Panc1 (cell line): ENCODE measurements around the gene GALNTL6. TPM values are rescaled to one million over a fixed set of nuclear protein-coding genes. Genes with fewer than 3 reads are reported as not detected.

Experiments used
- ATAC-seq: fragments of 200-7000 bp; cut with Tn5 transposase; 2 replicates; pipeline ENCODE4 v1.9.1; 2020; ENCODE audit warnings: mild to moderate bottlenecking, moderate library complexity
- BruUV-seq: library from RNA; stranded (reverse); fragments of 400-500 nt; replicated peaks from 2 replicates; lab custom pipeline; 2021; lab: Mats Ljungman, UMichigan
- CTCF ChIA-PET: fragments of 300-600 bp; sonication (Branson Sonifier 250); formaldehyde crosslinking; loops from one replicate; lab custom pipeline; 2022; ENCODE audit warnings: antibody characterized with exemption; lab: Charles Lee
- POLR2A ChIA-PET: fragments of 300-600 bp; sonication (Branson Sonifier 250); formaldehyde crosslinking; loops from one replicate; lab custom pipeline; 2022; ENCODE audit warnings: antibody characterized with exemption; lab: Charles Lee
- DNase-seq: peaks from one replicate; pipeline ENCODE4 v3.0.0-alpha.2; 2010; ENCODE audit warnings: low read depth, low spot score
- H3K27ac ChIP-seq: 2 replicates; pipeline ENCODE4 v1.5.1; 2011; ENCODE audit warnings: mild to moderate bottlenecking, low read length, inconsistent platforms
- H3K27me3 ChIP-seq: fragments of 200-500 bp; sonication (Bioruptor generic); 2 replicates; pipeline ENCODE4 v1.6.0; 2014; ENCODE audit warnings: low read length, inconsistent platforms; ENCODE audit not compliant: control insufficient read depth, insufficient read depth
- H3K36me3 ChIP-seq: fragments of 200-500 bp; sonication (Bioruptor generic); 2 replicates; pipeline ENCODE4 v1.5.1; 2014; ENCODE audit warnings: inconsistent platforms, mild to moderate bottlenecking, low read length, moderate library complexity; ENCODE audit not compliant: control insufficient read depth, insufficient read depth
- H3K4me1 ChIP-seq: 2 replicates; pipeline ENCODE4 v1.5.1; 2011; ENCODE audit warnings: inconsistent platforms, mild to moderate bottlenecking, low read length, moderate library complexity; ENCODE audit not compliant: control insufficient read depth, insufficient read depth
- H3K4me3 ChIP-seq, 2 experiments: 2 replicates each; pipeline ENCODE4 v1.5.1; 2011 to 2012; ENCODE audit warnings: low read depth in 2 of 2, low read length in 2 of 2, mild to moderate bottlenecking in 2 of 2, inconsistent platforms in 1 of 2, moderate library complexity in 1 of 2
- H3K9me3 ChIP-seq: fragments of 200-500 bp; sonication (Bioruptor generic); 2 replicates; pipeline ENCODE4 v1.5.1; 2014; ENCODE audit warnings: low read depth, mild to moderate bottlenecking, inconsistent platforms, low read length, moderate library complexity; ENCODE audit not compliant: control insufficient read depth, insufficient read depth
- POLR2AphosphoS5 ChIP-seq: IDR thresholded peaks from 2 replicates; pipeline ENCODE4 v1.6.1; 2012; ENCODE audit warnings: mild to moderate bottlenecking, low read depth, low read length, moderate library complexity
- SIN3A ChIP-seq: IDR thresholded peaks from 2 replicates; pipeline ENCODE4 v1.6.1; 2012; ENCODE audit warnings: low read depth, mild to moderate bottlenecking, low read length, moderate library complexity, borderline replicate concordance; ENCODE audit not compliant: insufficient read depth
- TCF7L2 ChIP-seq: IDR thresholded peaks from 2 replicates; pipeline ENCODE4 v1.6.1; 2011; ENCODE audit warnings: mild to moderate bottlenecking, low read depth, low read length, inconsistent platforms
- in situ Hi-C: cut with HindIII; loops from 2 replicates; pipeline ENCODE4 v1.10.0; 2016; ENCODE audit warnings: low sequenced_read_pairs, low pct_unique_long_range_greater_than_20kb
- intact Hi-C: fragments of 100-400 bp; cut with micrococcal nuclease; formaldehyde crosslinking; loops from one replicate; pipeline ENCODE4 v1.10.0; 2022; ENCODE audit not compliant: unreplicated experiment
- total RNA-seq: library from RNA; stranded (reverse); gene quantifications from one replicate; pipeline ENCODE4 v1.2.1, GENCODE V29; 2021; ENCODE audit not compliant: unreplicated experiment
- TF ChIP-seq, protein P1 (sequence below), 2 experiments: IDR thresholded peaks; 2 replicates each; pipeline ENCODE4 v1.6.1; 2011 to 2012; ENCODE audit warnings: low read depth in 2 of 2, control low read depth in 1 of 2, low read length in 1 of 2, mild to moderate bottlenecking in 1 of 2, moderate library complexity in 1 of 2; ENCODE audit not compliant: insufficient read depth in 1 of 2
- TF ChIP-seq, protein P2 (sequence below): fragments of 450-650 bp; IDR thresholded peaks from 2 replicates; pipeline ENCODE4 v1.5.1; 2017; ENCODE audit warnings: mild to moderate bottlenecking

The GALNTL6 gene
- total RNA-seq, 1 experiment from 2014 or later, result not detected

GRCh38 chr4:172497321-172497720, 684.1 kb downstream of the GALNTL6 start:
- Histone ChIP-seq H3K27me3 (no peaks in the 10 kb centered on the region), H3K36me3 (no peaks in the 10 kb centered on the region), H3K9me3 (no peaks in the 10 kb centered on the region), H3K27ac (no peak overlapping the region), H3K4me3 (no peak overlapping the region), H3K4me1 (no peaks in the 10 kb centered on the region)
- in situ Hi-C loops, result no loop called here
- ATAC-seq, result no peak
- POLR2A ChIA-PET, result no interaction called here
- CTCF ChIA-PET, result no interaction called here
- BruUV-seq, result no TSS peak
- TF ChIP-seq POLR2AphosphoS5 (no peak), TCF7L2 (no peak), SIN3A (no peak)
- TF ChIP-seq, protein P1, sequence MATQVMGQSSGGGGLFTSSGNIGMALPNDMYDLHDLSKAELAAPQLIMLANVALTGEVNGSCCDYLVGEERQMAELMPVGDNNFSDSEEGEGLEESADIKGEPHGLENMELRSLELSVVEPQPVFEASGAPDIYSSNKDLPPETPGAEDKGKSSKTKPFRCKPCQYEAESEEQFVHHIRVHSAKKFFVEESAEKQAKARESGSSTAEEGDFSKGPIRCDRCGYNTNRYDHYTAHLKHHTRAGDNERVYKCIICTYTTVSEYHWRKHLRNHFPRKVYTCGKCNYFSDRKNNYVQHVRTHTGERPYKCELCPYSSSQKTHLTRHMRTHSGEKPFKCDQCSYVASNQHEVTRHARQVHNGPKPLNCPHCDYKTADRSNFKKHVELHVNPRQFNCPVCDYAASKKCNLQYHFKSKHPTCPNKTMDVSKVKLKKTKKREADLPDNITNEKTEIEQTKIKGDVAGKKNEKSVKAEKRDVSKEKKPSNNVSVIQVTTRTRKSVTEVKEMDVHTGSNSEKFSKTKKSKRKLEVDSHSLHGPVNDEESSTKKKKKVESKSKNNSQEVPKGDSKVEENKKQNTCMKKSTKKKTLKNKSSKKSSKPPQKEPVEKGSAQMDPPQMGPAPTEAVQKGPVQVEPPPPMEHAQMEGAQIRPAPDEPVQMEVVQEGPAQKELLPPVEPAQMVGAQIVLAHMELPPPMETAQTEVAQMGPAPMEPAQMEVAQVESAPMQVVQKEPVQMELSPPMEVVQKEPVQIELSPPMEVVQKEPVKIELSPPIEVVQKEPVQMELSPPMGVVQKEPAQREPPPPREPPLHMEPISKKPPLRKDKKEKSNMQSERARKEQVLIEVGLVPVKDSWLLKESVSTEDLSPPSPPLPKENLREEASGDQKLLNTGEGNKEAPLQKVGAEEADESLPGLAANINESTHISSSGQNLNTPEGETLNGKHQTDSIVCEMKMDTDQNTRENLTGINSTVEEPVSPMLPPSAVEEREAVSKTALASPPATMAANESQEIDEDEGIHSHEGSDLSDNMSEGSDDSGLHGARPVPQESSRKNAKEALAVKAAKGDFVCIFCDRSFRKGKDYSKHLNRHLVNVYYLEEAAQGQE (IDR thresholded peaks at IDR 0.05; ENCODE audit: insufficient read depth in 1 of 2, low read depth in 2 of 2, low read length in 1 of 2), result no peak
- TF ChIP-seq, protein P2, sequence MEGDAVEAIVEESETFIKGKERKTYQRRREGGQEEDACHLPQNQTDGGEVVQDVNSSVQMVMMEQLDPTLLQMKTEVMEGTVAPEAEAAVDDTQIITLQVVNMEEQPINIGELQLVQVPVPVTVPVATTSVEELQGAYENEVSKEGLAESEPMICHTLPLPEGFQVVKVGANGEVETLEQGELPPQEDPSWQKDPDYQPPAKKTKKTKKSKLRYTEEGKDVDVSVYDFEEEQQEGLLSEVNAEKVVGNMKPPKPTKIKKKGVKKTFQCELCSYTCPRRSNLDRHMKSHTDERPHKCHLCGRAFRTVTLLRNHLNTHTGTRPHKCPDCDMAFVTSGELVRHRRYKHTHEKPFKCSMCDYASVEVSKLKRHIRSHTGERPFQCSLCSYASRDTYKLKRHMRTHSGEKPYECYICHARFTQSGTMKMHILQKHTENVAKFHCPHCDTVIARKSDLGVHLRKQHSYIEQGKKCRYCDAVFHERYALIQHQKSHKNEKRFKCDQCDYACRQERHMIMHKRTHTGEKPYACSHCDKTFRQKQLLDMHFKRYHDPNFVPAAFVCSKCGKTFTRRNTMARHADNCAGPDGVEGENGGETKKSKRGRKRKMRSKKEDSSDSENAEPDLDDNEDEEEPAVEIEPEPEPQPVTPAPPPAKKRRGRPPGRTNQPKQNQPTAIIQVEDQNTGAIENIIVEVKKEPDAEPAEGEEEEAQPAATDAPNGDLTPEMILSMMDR, result no peak
- DNase-seq, result no peak
- intact Hi-C loops, result no loop called here

DNA sequence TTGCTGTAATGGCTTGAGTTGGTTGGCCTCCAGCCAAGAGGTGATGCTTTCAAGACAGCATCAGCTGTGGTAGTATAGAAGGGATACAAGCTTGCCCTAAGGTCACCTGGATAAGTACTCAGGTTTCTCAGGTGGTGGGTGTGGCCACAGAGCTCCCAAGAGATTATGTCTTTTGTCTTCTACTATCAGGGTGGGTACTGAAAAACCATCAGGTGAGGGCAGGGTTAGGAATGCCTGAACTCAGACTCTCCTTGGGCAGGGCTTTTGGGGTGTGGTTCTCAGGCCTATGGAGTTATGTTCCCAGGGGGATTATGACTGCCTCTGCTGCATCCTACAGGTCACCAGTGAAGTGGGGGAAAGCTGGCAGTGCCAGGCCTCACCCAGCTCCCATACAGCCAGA, 700.8 kb downstream of the GALNTL6 start:
- no TSS peak for BruUV-seq
- ChIA-PET POLR2A (no interaction called here), CTCF (no interaction called here)
- in situ Hi-C loops (no loop called here), intact Hi-C loops (no loop called here)
- no peaks in the 10 kb centered on the region for H3K4me1 ChIP-seq
- no peaks in the 10 kb centered on the region for H3K27me3 ChIP-seq
- H3K9me3 ChIP-seq, result no peaks in the 10 kb centered on the region
- no peak for ATAC-seq
- H3K27ac ChIP-seq, result no peak overlapping the region
- no peak for DNase-seq
- H3K4me3 ChIP-seq, result no peak overlapping the region
- TF ChIP-seq, protein P1 (IDR thresholded peaks at IDR 0.05; ENCODE audit: insufficient read depth in 1 of 2, low read depth in 2 of 2, low read length in 1 of 2), result no peak
- TF ChIP-seq TCF7L2 (no peak), POLR2AphosphoS5 (no peak), SIN3A (no peak)
- TF ChIP-seq, protein P2, result no peak
- no peaks in the 10 kb centered on the region for H3K36me3 ChIP-seq
